ENCODE measurements around the gene MRPS11. TPM values are rescaled to one million over a fixed set of nuclear protein-coding genes. Genes with fewer than 3 reads are reported as not detected.

The MRPS11 gene
- total and polyA plus RNA-seq, 2 of the 8 experiments (the other 6 are each of a cell fraction or from before 2014, with no cell fraction given), result 41.4 to 59.2 TPM

GRCh38 chr15:88469321-88469720, 1.8 kb downstream of the MRPS11 start:
- no peak overlapping the region for H4K5ac ChIP-seq (ENCODE audit: insufficient read length, low read depth, low read length)
- no peak overlapping the region for H2BK5ac ChIP-seq (ENCODE audit: low read depth, low read length)
- peaks cover 7% of the 10 kb centered on the region for H3K23me2 ChIP-seq (ENCODE audit: low read depth, low read length)
- WGBS, 2 experiments (ENCODE audit: extremely low coverage in 1 of 2, insufficient coverage in 1 of 2, insufficient read length in 1 of 2, insufficient replicate concordance in 2 of 2, low coverage in 1 of 2, low lambda C conversion rate in 2 of 2, missing lambda C conversion rate in 1 of 2), result 87% methylated on average over 2 of the region's 2 CpGs; no CpG with 5 or more reads in 1 of the 2 experiments
- no peaks in the 10 kb centered on the region for H3K9me3 ChIP-seq (ENCODE audit: insufficient read depth in 2 of 2, low read depth in 1 of 2, low read length in 1 of 2)
- H4K8ac ChIP-seq (ENCODE audit: extremely low read depth, insufficient read depth, low read length), result no peak overlapping the region
- no peak overlapping the region for H2BK20ac ChIP-seq (ENCODE audit: low read length)
- peaks cover 2 to 5% of the 10 kb centered on the region in 2 experiments for H4K20me1 ChIP-seq (replicated peaks in 1 of 2; ENCODE audit: control insufficient read depth in 1 of 2, insufficient read depth in 2 of 2, low read length in 2 of 2)
- H3K4me1 ChIP-seq (replicated peaks in 1 of 4; ENCODE audit: control insufficient read depth in 3 of 4, insufficient read depth in 4 of 4, low read length in 3 of 4), result no peaks in the 10 kb centered on the region; a peak in 1 of 7 replicates
- H3K9ac ChIP-seq (replicated peaks in 1 of 4; ENCODE audit: extremely low read depth in 1 of 4, low read depth in 3 of 4, low read length in 3 of 4), result no peak overlapping the region
- H2AFZ ChIP-seq (ENCODE audit: low read length), result no peak overlapping the region
- H3K23ac ChIP-seq (ENCODE audit: insufficient read length), result no peak overlapping the region
- H3K56ac ChIP-seq (replicated peaks; ENCODE audit: insufficient read length, low read depth, low read length), result no peak overlapping the region
- FAIRE-seq (no peak), DNase-seq (ENCODE audit: low read depth in 1 of 2, low spot score in 2 of 2) (no peak)
- H3K14ac ChIP-seq (ENCODE audit: insufficient read length), result no peak overlapping the region
- no peak overlapping the region for H2BK12ac ChIP-seq (ENCODE audit: low read depth, low read length)
- CTCF ChIA-PET (ENCODE audit: partially characterized antibody), result interaction anchor here (0.6 to 3.8 kb wide), 9 partner anchors 15 to 227 kb away, joined by 3 to 25 read pairs (median 5); no protein-coding TSS in a partner anchor
- no peak overlapping the region for H4K91ac ChIP-seq (replicated peaks; ENCODE audit: insufficient read length, low read length)
- H3K4me3 ChIP-seq (ENCODE audit: extremely low read depth in 1 of 4, insufficient read depth in 2 of 4, low read depth in 3 of 4, low read length in 4 of 4), result no peak overlapping the region
- H2BK15ac ChIP-seq (ENCODE audit: low read length), result no peak overlapping the region
- POLR2A ChIA-PET (ENCODE audit: partially characterized antibody), result no interaction called here
- H3K18ac ChIP-seq (ENCODE audit: extremely low read depth, low read length), result no peak overlapping the region
- H3K4ac ChIP-seq (replicated peaks; ENCODE audit: insufficient read length, low read depth, low read length), result no peak overlapping the region
- no peak overlapping the region for H3K27ac ChIP-seq (ENCODE audit: low read depth, low read length)
- peaks cover 0 to 15% (median 13%) of the 10 kb centered on the region in 4 experiments; a peak in 7 of 8 replicates for H3K36me3 ChIP-seq (ENCODE audit: control insufficient read depth in 2 of 4, insufficient read depth in 4 of 4, low read length in 3 of 4)
- H3K4me2 ChIP-seq (ENCODE audit: insufficient read depth in 1 of 2, low read depth in 2 of 2, low read length in 2 of 2), result no peak overlapping the region; a peak in 1 of 4 replicates
- H3K79me1 ChIP-seq (ENCODE audit: low read depth, low read length), result 0 out of 2 replicates have a peak, but pooled peaks cover 5% of the 10 kb centered on the region
- H3K79me2 ChIP-seq (ENCODE audit: control insufficient read depth in 1 of 2, insufficient read depth in 2 of 2, low read length in 2 of 2), result peaks cover 0 to 26% of the 10 kb centered on the region in 2 experiments; a peak in 3 of 4 replicates
- no peaks in the 10 kb centered on the region for H3K27me3 ChIP-seq (replicated peaks in 1 of 4; ENCODE audit: control insufficient read depth in 3 of 4, extremely low read depth in 1 of 4, insufficient read depth in 3 of 4, low read length in 3 of 4)
- no peak overlapping the region for H2AK5ac ChIP-seq (ENCODE audit: low read depth, low read length)
- no peak overlapping the region for H2BK120ac ChIP-seq (replicated peaks; ENCODE audit: low read depth, low read length)
- no peak for TF ChIP-seq CHD1 (IDR thresholded peaks at IDR 0.05; ENCODE audit: low read depth, low read length)
- TF ChIP-seq EGR1 (IDR thresholded peaks at IDR 0.05; ENCODE audit: borderline replicate concordance, low read depth, low read length), result no peak
- no peak for TF ChIP-seq SUZ12 (IDR thresholded peaks at IDR 0.05; ENCODE audit: low read length)
- TF ChIP-seq RBBP5 (IDR thresholded peaks at IDR 0.05; ENCODE audit: borderline replicate concordance, low read depth, low read length), result no peak
- no peak for TF ChIP-seq SRF (IDR thresholded peaks at IDR 0.05; ENCODE audit: low read depth, low read length)
- TF ChIP-seq POLR2A (IDR thresholded peaks at IDR 0.05; ENCODE audit: control extremely low read depth in 1 of 2, low read depth in 2 of 2, low read length in 2 of 2), result no peak
- no peak for TF ChIP-seq EP300 (IDR thresholded peaks at IDR 0.05; ENCODE audit: borderline replicate concordance in 1 of 2, low read depth in 2 of 2, low read length in 2 of 2)
- no peak for TF ChIP-seq YY1 (IDR thresholded peaks at IDR 0.05; ENCODE audit: low read depth, low read length)
- TF ChIP-seq POU5F1 (IDR thresholded peaks at IDR 0.05; ENCODE audit: low read depth, low read length), result no peak
- no peak for TF ChIP-seq BACH1 (IDR thresholded peaks at IDR 0.05; ENCODE audit: low read length)

Data from H1 (cell line).